Limb (tissue), 2 donors: Measurements from ENCODE around the gene HELZ.

Experiments used
- DNase-seq, 2 donors: peaks; one replicate each; pipeline ENCODE4 v3.0.0-alpha.2; 2016; ENCODE audit errors: extremely low spot score in 2 of 2

HELZ gene

GRCh38 chr17:67085406-67085805 is 159.6 kb downstream of the HELZ start:
- no peak for DNase-seq

GRCh38 chr17:67082107-67082506 is 162.9 kb downstream of the HELZ start:
- DNase-seq: no peak

- DNase-seq: no peak
Measured at GRCh38 chr17:67080804-67081203, 164.2 kb downstream of the HELZ start.

GRCh38 chr17:67079491-67079890 is 165.5 kb downstream of the HELZ start:
- DNase-seq: no peak

GRCh38 chr17:67078292-67078691 is 166.7 kb downstream of the HELZ start:
- no peak for DNase-seq

GRCh38 chr17:67076290-67076689 is 168.7 kb downstream of the HELZ start:
- DNase-seq: no peak

GRCh38 chr17:67074781-67075180 is 170.2 kb downstream of the HELZ start:
- DNase-seq: no peak

GRCh38 chr17:67072885-67073284 is 172.1 kb downstream of the HELZ start:
- no peak for DNase-seq

GRCh38 chr17:67071595-67071994 is 173.4 kb downstream of the HELZ start:
- DNase-seq: no peak

GRCh38 chr17:67069603-67070136 is 175.3 kb downstream of the HELZ start:
- DNase-seq: no peak

- DNase-seq: no peak
Measured at GRCh38 chr17:67068999-67069398, 176.0 kb downstream of the HELZ start.

GRCh38 chr17:67067571-67068482 is 177.2 kb downstream of the HELZ start:
- no peak for DNase-seq

- DNase-seq: no peak
Measured at GRCh38 chr17:67066717-67067116, 178.3 kb downstream of the HELZ start.

- DNase-seq: no peak
Measured at GRCh38 chr17:67063141-67063540, 181.9 kb downstream of the HELZ start.

- no peak for DNase-seq
Measured at GRCh38 chr17:67059372-67059771, 185.6 kb downstream of the HELZ start.

GRCh38 chr17:67058036-67058435 is 187.0 kb downstream of the HELZ start:
- DNase-seq: no peak

- no peak for DNase-seq
Measured at GRCh38 chr17:67056746-67057490, 188.1 kb downstream of the HELZ start.

- no peak for DNase-seq
Measured at GRCh38 chr17:67055811-67056745, 188.9 kb downstream of the HELZ start.

GRCh38 chr17:67055041-67055443 is 190.0 kb downstream of the HELZ start:
- DNase-seq: no peak

GRCh38 chr17:67054608-67055007 is 190.4 kb downstream of the HELZ start:
- no peak for DNase-seq

GRCh38 chr17:67054011-67054591 is 190.9 kb downstream of the HELZ start:
- DNase-seq: no peak
